Activated T-cell treated with anti-CD3 and anti-CD28 coated beads, Interleukin-2, amount 50 U/mL, for 1 hour (primary cell): ENCODE data around the gene MBIP.

Source experiments
- DNase-seq: peaks from one replicate; pipeline ENCODE4 v3.0.0-alpha.2; 2020

The MBIP gene

DNA sequence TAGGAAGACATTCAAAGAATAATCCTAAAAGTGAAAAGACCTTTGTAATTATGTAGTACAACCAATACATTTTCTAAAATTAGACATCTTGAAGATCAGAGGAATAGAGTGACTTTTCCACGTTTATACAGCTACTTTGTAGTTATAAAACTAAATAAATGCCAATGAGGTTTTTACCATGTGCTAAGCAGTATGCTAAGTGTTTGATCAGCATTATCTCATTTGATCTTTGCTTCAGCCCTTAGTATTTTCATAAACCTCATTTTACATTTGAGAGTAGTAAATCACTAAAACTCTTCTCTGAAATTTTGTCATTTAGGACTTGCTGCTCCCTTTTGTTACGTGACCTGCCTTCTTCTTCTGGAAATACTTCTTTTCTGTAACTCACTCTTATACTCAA lies 13.6 kb downstream of the MBIP start:
- no peak for DNase-seq

- DNase-seq = no peak
These were observed 15.5 kb downstream of the MBIP start for GRCh38 chr14:36304895-36305294.

DNA sequence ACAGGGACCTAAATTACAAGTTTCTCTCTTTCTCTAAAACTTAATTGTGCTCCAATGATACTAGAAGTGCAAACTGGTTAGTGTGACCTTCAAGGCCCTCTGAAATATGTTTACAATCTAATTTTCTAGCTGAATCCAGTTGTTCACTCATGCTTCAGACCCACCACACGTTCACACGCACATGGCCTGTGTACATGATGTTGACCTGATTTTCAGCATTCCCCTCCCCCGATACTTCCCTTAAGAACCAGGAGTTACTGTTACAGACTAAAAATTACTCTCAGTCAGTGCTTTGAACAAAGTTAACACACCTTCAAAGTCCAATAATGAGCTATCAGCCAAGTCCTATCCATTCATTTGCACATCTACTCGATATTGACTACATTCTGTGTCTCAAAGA lies 16.5 kb downstream of the MBIP start:
- DNase-seq = no peak

- DNase-seq = no peak
These were observed 17.6 kb downstream of the MBIP start for GRCh38 chr14:36302823-36303222.

- no peak for DNase-seq
These were observed 19.3 kb downstream of the MBIP start for GRCh38 chr14:36301159-36301558.

GRCh38 chr14:36300337-36300736 lies 20.1 kb downstream of the MBIP start:
- no peak for DNase-seq

DNA sequence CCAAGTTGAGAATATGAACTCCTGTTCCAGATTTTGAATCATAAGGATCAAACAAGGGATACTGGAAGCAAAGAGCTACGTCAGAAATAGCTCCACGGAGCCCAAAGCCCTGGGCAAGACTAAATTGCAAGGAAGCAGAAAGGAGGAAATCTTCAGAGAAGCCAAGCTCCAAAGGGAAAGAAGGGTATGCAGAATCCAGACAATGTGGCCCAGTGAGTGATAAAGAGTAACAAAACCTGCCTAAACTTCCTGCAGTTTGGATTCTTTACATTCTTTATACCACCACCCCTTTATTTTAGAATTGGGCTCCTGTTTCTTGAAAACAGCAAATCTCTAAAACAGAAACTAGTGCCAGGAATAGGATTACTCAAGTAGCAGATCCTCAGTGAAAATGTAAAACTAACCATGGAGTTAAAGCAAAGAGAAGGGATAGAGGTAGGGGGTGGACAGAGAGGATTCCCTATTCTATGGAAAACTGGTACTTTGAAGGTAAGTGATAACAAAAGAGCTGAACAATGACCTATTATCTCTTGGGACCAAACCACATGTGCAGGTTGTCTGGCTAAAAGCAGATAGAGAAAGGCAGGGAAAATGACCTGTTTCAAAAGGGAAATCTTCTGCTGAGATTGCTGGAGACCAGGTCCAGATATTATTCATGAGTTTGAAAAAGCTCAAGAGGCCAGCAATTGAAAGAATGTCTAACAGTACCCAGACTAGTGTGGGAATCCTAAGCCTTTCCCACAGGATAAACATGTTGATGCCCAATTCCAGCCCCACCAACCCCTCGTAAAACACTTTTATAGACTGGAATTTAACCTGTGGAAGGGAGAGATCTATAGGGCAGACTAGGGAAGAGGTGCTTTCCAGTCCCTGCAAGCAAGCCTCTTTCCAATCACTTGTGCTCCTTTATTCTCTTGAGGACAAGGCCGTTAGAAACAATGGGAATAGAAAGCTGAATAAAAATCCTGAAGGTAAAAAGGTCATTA lies 24.5 kb downstream of the MBIP start:
- no peak for DNase-seq

DNA sequence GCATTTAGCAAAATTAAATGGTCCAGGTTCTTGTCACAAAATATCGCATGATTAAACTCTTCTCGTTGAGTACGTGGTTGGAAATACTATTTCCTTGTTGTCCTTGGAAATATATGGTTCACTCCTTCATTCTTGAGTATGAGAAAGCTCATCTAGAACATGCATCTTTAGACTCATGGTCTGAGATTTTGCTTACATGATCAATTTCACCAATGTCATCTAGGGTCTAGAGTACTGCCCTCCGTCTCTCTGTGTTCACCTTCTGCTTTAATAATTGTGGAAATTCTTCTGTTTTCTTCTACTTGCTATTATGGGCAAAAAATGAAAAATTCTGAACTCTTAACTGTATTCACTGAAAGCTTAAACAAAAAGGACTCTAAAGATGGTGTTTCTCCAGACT lies 25.9 kb downstream of the MBIP start:
- no peak for DNase-seq

GRCh38 chr14:36293824-36294223 lies 26.6 kb downstream of the MBIP start:
- no peak for DNase-seq

DNA sequence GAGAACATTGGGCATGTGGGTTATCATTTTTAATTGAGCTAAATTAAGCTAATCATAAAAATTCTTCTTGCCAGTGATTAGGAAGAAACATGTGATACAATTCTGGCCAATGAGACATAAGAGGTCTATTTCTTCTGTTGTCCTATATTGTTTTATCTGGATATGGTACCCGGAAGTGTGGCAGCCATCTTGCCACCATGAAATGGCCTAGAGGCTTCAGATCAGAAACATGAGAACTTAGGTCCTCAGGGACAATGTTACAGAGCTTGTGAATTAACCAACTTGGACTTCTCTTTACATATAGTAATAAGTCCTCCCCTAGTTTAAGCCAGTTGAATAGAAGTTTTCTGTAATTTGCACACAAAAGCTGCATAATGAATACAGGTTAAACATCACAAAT lies 30.5 kb downstream of the MBIP start:
- no peak for DNase-seq

GRCh38 chr14:36288496-36288895 lies 31.9 kb downstream of the MBIP start:
- no peak for DNase-seq

GRCh38 chr14:36284971-36285595 lies 35.4 kb downstream of the MBIP start:
- DNase-seq = no peak

DNA sequence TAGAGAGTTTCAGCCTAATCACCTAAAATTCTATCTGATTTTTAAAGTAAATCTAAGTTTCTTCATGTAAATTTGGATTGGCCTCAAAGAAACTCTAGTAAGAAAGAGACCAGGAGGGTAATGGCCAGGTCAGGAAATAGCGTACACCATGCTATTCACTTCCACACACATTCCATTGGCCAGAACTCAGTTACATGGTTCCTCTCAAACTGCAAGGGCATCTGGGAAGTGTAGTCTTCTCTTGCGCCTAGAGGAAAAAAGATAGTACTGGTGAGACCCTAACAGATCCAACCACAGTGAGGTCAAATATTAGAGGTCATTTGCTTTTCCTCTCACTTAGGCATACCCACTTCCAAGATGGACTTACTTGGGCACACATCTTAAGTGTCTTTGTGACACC lies 39.1 kb downstream of the MBIP start:
- no peak for DNase-seq

DNA sequence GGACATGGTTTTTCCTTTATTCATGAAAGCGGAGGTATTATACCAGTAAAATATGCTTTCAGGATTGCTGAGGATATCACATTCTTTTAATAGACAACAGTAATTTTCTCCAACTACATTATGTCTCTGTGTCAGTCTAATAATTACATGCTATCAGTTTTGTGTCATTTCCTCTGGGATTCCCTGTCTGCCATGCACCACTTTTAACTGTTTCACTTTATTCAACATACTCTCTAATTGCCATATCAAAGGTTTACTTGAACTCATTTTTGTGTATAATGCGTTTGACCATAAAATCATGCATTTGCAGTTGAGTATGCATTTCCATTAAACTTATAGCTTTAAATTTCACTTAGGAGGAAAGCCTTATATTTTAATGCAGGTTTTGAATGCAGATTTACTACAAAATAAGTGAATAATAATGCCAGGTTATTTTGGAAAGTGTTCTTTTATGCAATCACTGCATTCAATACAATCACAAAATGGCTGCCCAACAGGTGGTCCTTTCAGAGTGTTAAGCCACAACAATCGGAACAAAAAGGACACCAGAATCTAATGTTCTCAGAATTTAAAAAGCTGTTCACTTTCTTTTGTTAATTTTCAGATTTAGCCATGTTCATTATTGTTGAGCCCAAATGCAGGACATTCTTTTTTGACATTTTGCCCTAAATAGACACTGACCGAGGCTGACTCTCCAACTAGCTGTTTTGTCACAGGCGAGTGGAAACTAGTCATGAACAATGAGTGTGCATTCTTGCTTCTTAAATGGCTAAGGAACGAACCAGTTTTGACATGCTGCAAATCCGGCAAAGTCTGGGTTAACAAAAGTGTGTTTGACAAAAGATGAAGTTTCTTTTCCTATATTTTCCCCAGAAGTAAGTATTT lies 40.9 kb downstream of the MBIP start:
- no peak for DNase-seq

- DNase-seq = no peak
These were observed 44.7 kb downstream of the MBIP start for GRCh38 chr14:36275741-36276140.

DNA sequence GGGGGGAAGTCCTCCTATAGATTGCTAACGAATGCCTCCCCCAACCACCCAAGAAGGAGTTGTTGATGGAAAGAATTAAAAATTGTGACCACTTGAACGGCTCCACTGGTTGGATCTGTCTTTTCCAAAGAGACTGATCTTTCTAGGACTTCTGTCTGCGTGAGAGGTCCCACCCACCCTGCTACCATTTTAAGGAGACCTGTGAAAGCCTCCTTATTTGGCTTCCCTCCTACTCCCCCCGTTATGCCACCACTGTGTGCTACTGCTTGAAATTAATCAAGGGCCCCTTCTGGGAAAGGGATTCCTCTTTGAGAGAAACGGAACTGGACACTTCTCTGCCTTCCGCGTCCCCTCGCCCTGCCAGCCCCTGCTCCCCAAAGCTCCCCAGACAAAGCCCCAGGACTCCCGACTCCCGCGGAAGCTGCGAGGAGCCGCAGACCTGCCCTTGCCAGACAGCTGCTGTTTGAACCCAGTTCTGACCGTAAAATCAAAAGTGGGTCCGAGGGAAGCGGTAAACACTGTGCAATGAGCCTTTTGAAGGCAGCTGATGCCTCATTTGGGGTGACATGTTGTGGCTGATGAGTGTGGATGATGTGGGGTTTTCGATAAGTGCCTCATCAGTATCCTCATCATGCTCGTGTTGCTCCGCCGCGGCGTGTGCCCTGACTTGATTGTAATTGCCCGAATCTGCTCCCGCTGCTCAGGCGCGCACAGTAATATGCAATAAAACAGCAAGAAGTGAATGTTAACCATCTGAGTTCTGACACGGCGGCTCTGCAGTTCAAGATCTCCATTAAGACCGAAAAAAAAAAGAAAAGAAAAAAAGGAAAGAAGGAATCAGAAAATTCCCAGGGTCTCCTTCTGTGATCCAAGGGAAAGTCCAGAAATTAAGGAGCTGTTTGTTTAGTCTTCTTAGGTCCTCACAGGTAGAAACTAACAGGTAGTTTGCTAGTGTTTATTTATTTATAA lies 48.2 kb downstream of the MBIP start:
- DNase-seq = peak; percentile 13

- DNase-seq = no peak
These were observed 49.2 kb downstream of the MBIP start for GRCh38 chr14:36271222-36271621.

DNA sequence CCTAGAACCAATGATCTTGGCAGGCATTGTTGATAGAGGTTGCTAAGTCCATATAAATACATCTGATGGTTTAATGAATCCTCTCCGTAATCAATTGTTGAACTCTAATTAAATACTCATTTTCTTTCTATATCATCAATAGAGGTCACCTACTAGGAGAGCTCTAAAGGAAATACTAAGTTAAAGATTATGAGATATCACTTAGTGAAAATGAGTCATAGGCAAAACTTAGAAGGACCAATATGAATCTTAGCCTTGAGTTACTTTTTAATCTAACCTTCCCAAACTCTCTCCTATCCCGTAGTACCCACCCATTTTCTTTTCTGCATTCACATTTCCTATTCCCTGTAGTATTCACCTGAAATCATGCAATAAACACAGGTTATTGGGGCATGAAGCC lies 50.2 kb downstream of the MBIP start:
- DNase-seq = no peak

DNA sequence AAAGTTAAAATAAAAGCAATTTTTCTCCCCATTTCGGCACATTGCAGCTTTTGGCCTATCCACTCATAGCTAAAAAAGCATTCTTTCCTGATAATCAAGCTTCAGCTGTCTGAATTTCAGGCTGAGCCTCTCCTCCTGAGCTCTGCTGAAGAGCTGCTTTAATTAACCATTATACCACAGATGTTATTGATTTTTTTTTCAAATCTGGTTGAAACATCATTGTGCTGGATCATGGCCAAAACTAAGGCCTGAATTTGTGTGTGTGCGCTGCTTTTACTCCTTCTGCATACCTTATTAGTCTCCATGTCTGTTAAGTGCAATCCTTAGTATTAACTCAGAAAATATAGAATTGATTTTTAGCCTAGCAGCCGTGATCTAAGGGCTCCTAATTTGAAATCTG lies 52.3 kb downstream of the MBIP start:
- no peak for DNase-seq

GRCh38 chr14:36264595-36264994 lies 55.8 kb downstream of the MBIP start:
- no peak for DNase-seq

DNA sequence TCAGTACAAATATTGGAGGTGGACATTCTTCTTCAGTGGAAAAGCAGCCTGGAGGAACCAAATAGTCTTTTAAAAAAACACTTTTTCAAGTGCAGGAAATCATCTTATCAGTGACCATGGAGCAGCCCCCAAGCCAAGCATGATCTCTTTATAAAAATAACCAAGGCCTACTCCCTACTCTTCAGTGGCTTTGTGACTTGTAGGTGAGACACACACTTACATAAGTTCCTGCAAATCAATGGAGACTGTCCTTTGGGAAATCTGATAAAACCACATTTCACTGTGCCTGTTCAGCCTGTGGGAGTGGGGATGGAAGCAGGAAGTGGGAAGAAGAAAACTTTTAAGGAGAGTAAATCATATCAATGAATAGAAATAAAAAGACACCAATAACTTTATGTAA lies 56.3 kb downstream of the MBIP start:
- no peak for DNase-seq

GRCh38 chr14:36260970-36261640 lies 59.3 kb downstream of the MBIP start:
- DNase-seq = no peak
